Breast epithelium (tissue), 4 donors: ENCODE results near the gene PPDPF. TPM values are rescaled to one million over a fixed set of nuclear protein-coding genes. Genes with fewer than 3 reads are reported as not detected.

Experiments
- DNase-seq, 2 donors: peaks; one replicate each; pipeline ENCODE4 v3.0.0-alpha.2; 2019; ENCODE audit warnings: low spot score in 2 of 2
- H3K27ac ChIP-seq, 2 donors: fragments of 200-600 bp; sonication (generic) in 1 of 2; one replicate each; pipeline ENCODE4 v1.5.1; 2016 to 2019; ENCODE audit warnings: mild to moderate bottlenecking in 1 of 2
- H3K27me3 ChIP-seq, 2 donors: fragments of 200-600 bp; sonication (generic) in 1 of 2; one replicate each; pipeline versions ENCODE4 v1.5.1 to v1.6.0; 2017 to 2019; ENCODE audit warnings: control low read depth in 1 of 2, mild to moderate bottlenecking in 1 of 2
- H3K36me3 ChIP-seq: fragments of 200-600 bp; one replicate; pipeline ENCODE4 v1.5.1; 2019
- H3K4me1 ChIP-seq, 2 donors: fragments of 200-600 bp; sonication (generic); one replicate each; pipeline ENCODE4 v1.5.1; 2016 to 2019; ENCODE audit warnings: control low read depth in 1 of 2
- H3K4me3 ChIP-seq, 3 donors: fragments of 200-600 bp; sonication (generic); 1 replicate in 2 of 3; 2 replicates in 1 of 3; pipeline ENCODE4 v1.5.1; 2016 to 2019; ENCODE audit warnings: mild to moderate bottlenecking in 3 of 3, moderate library complexity in 2 of 3
- H3K9me3 ChIP-seq, 2 donors: fragments of 200-600 bp; sonication (generic) in 1 of 2; one replicate each; pipeline ENCODE4 v1.5.1; 2016 to 2019; ENCODE audit warnings: control low read depth in 1 of 2
- CTCF ChIP-seq, 3 donors: fragments of 450-650 bp; IDR thresholded peaks; one replicate each; pipeline ENCODE4 v1.5.1; 2016 to 2017; ENCODE audit warnings: antibody characterized with exemption in 3 of 3, mild to moderate bottlenecking in 3 of 3, moderate library complexity in 3 of 3
- POLR2A ChIP-seq: fragments of 450-650 bp; IDR thresholded peaks from one replicate; pipeline ENCODE4 v1.6.1; 2016; ENCODE audit warnings: antibody characterized with exemption, mild to moderate bottlenecking, moderate library complexity
- POLR2AphosphoS5 ChIP-seq, 3 donors: sonication (generic); formaldehyde crosslinking; IDR thresholded peaks; one replicate each; pipeline ENCODE4 v1.6.1; 2017; ENCODE audit warnings: antibody characterized with exemption in 3 of 3
- intact Hi-C: fragments of 100-400 bp; cut with DNase I; formaldehyde crosslinking; loops from one replicate; pipeline ENCODE4 v1.15.1; 2023; ENCODE audit warnings: low total_unique reads
- total RNA-seq, 3 donors: library from RNA; depleted of rRNA; stranded (reverse); fragments of >200 nt; gene quantifications; one replicate each; pipeline ENCODE4 v1.1.0, GENCODE V29; 2016

Gene PPDPF
- total RNA-seq, 3 donors from 2014 or later: 71.8 to 151 (median 133) TPM

GRCh38 chr20:63517376-63518309, 2.9 kb upstream of the PPDPF start:
- no peak overlapping the region for H3K27ac ChIP-seq
- TF ChIP-seq POLR2A: no peak
- no peak for TF ChIP-seq POLR2AphosphoS5 (IDR thresholded peaks at IDR 0.05)
- no peak for TF ChIP-seq CTCF (IDR thresholded peaks at IDR 0.05)
- no peaks in the 10 kb centered on the region for H3K27me3 ChIP-seq
- H3K9me3 ChIP-seq: no peaks in the 10 kb centered on the region
- no peak overlapping the region for H3K4me3 ChIP-seq
- H3K4me1 ChIP-seq: peaks cover 0 to 11% of the 10 kb centered on the region in 2 donors
- no peaks in the 10 kb centered on the region for H3K36me3 ChIP-seq
- intact Hi-C loops: no loop called here
- no peak for DNase-seq

- Histone ChIP-seq H3K4me3 (no peak overlapping the region), H3K27ac (no peak overlapping the region), H3K9me3 (peaks cover 0 to 2% of the 10 kb centered on the region in 2 donors), H3K27me3 (no peaks in the 10 kb centered on the region), H3K4me1 (peaks cover 0 to 15% of the 10 kb centered on the region in 2 donors), H3K36me3 (no peaks in the 10 kb centered on the region)
- DNase-seq: no peak
- intact Hi-C loops: no loop called here
- TF ChIP-seq CTCF (IDR thresholded peaks at IDR 0.05): no peak
- TF ChIP-seq POLR2AphosphoS5 (IDR thresholded peaks at IDR 0.05): no peak
- TF ChIP-seq POLR2A: no peak
These were observed 2.2 kb upstream of the PPDPF start for GRCh38 chr20:63518351-63518861.

- TF ChIP-seq POLR2A (no peak), CTCF (IDR thresholded peaks at IDR 0.05) (no peak), POLR2AphosphoS5 (IDR thresholded peaks at IDR 0.05) (no peak)
- intact Hi-C loops: no loop called here
- Histone ChIP-seq H3K27me3 (no peaks in the 10 kb centered on the region), H3K4me3 (peak overlapping the region; percentile 85 to 95 (median 90)), H3K4me1 (peaks cover 0 to 15% of the 10 kb centered on the region in 2 donors), H3K27ac (no peak overlapping the region), H3K36me3 (no peaks in the 10 kb centered on the region), H3K9me3 (peaks cover 0 to 9% of the 10 kb centered on the region in 2 donors)
- DNase-seq: no peak
These were observed 1.5 kb upstream of the PPDPF start for GRCh38 chr20:63518946-63519667.

- no peaks in the 10 kb centered on the region for H3K36me3 ChIP-seq
These were observed 679 bp upstream of the PPDPF start for GRCh38 chr20:63519668-63520503.

More at GRCh38 chr20:63519668-63520503, 679 bp upstream of the PPDPF start:
- Histone ChIP-seq H3K27me3 (no peaks in the 10 kb centered on the region), H3K4me1 (peaks cover 0 to 15% of the 10 kb centered on the region in 2 donors), H3K27ac (peak overlapping the region; percentile 99), H3K4me3 (peak overlapping the region; percentile 85 to 95 (median 90)), H3K9me3 (peaks cover 0 to 9% of the 10 kb centered on the region in 2 donors)
- TF ChIP-seq POLR2A: no peak
- TF ChIP-seq CTCF (IDR thresholded peaks at IDR 0.05): no peak
- TF ChIP-seq POLR2AphosphoS5 (IDR thresholded peaks at IDR 0.05): no peak
- intact Hi-C loops: no loop called here
- DNase-seq: peak in 1 of 2 donors; percentile 50
